ENCODE results near the gene OR4X1. TPM values are rescaled to one million over a fixed set of nuclear protein-coding genes. Genes with fewer than 3 reads are reported as not detected.

The OR4X1 gene
- total and polyA plus RNA-seq, 2 of the 8 experiments (the other 6 are each of a cell fraction or from before 2014, with no cell fraction given), result not detected

DNA sequence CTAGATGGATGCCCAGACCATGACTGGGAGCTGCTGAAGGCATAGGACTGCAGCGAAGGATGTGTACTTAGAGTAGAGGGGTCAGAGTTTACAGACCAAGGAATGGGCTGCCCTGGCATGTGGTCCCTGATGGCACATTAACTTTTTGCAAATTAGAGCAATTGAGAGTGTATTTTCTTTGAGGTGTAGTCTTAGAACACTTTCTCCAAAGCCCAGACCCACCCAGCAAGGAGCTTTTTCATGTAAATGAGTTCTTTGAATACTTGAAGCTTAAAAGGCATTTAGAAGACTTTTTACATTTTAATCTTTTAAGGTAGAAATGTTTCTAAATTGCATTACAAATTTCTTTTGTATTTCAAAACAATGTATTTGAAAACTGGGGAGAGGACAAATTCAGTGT is 8.9 kb downstream of the OR4X1 start (continued):
- TF ChIP-seq, protein P1, sequence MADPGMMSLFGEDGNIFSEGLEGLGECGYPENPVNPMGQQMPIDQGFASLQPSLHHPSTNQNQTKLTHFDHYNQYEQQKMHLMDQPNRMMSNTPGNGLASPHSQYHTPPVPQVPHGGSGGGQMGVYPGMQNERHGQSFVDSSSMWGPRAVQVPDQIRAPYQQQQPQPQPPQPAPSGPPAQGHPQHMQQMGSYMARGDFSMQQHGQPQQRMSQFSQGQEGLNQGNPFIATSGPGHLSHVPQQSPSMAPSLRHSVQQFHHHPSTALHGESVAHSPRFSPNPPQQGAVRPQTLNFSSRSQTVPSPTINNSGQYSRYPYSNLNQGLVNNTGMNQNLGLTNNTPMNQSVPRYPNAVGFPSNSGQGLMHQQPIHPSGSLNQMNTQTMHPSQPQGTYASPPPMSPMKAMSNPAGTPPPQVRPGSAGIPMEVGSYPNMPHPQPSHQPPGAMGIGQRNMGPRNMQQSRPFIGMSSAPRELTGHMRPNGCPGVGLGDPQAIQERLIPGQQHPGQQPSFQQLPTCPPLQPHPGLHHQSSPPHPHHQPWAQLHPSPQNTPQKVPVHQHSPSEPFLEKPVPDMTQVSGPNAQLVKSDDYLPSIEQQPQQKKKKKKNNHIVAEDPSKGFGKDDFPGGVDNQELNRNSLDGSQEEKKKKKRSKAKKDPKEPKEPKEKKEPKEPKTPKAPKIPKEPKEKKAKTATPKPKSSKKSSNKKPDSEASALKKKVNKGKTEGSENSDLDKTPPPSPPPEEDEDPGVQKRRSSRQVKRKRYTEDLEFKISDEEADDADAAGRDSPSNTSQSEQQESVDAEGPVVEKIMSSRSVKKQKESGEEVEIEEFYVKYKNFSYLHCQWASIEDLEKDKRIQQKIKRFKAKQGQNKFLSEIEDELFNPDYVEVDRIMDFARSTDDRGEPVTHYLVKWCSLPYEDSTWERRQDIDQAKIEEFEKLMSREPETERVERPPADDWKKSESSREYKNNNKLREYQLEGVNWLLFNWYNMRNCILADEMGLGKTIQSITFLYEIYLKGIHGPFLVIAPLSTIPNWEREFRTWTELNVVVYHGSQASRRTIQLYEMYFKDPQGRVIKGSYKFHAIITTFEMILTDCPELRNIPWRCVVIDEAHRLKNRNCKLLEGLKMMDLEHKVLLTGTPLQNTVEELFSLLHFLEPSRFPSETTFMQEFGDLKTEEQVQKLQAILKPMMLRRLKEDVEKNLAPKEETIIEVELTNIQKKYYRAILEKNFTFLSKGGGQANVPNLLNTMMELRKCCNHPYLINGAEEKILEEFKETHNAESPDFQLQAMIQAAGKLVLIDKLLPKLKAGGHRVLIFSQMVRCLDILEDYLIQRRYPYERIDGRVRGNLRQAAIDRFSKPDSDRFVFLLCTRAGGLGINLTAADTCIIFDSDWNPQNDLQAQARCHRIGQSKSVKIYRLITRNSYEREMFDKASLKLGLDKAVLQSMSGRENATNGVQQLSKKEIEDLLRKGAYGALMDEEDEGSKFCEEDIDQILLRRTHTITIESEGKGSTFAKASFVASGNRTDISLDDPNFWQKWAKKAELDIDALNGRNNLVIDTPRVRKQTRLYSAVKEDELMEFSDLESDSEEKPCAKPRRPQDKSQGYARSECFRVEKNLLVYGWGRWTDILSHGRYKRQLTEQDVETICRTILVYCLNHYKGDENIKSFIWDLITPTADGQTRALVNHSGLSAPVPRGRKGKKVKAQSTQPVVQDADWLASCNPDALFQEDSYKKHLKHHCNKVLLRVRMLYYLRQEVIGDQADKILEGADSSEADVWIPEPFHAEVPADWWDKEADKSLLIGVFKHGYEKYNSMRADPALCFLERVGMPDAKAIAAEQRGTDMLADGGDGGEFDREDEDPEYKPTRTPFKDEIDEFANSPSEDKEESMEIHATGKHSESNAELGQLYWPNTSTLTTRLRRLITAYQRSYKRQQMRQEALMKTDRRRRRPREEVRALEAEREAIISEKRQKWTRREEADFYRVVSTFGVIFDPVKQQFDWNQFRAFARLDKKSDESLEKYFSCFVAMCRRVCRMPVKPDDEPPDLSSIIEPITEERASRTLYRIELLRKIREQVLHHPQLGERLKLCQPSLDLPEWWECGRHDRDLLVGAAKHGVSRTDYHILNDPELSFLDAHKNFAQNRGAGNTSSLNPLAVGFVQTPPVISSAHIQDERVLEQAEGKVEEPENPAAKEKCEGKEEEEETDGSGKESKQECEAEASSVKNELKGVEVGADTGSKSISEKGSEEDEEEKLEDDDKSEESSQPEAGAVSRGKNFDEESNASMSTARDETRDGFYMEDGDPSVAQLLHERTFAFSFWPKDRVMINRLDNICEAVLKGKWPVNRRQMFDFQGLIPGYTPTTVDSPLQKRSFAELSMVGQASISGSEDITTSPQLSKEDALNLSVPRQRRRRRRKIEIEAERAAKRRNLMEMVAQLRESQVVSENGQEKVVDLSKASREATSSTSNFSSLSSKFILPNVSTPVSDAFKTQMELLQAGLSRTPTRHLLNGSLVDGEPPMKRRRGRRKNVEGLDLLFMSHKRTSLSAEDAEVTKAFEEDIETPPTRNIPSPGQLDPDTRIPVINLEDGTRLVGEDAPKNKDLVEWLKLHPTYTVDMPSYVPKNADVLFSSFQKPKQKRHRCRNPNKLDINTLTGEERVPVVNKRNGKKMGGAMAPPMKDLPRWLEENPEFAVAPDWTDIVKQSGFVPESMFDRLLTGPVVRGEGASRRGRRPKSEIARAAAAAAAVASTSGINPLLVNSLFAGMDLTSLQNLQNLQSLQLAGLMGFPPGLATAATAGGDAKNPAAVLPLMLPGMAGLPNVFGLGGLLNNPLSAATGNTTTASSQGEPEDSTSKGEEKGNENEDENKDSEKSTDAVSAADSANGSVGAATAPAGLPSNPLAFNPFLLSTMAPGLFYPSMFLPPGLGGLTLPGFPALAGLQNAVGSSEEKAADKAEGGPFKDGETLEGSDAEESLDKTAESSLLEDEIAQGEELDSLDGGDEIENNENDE (IDR thresholded peaks at IDR 0.05; ENCODE audit: insufficient replicate concordance, low read length), result no peak
- TF ChIP-seq SIN3A (conservative IDR thresholded peaks at IDR 0.05 in 1 of 2, IDR thresholded peaks at IDR 0.05 in 1 of 2; ENCODE audit: low read depth in 1 of 2, low read length in 2 of 2), result no peak
- no peak for TF ChIP-seq EP300 (IDR thresholded peaks at IDR 0.05; ENCODE audit: borderline replicate concordance in 1 of 2, low read depth in 2 of 2, low read length in 2 of 2)
- TF ChIP-seq BACH1 (IDR thresholded peaks at IDR 0.05; ENCODE audit: low read length), result no peak
- no peak for TF ChIP-seq TEAD4 (IDR thresholded peaks at IDR 0.05; ENCODE audit: low read depth, low read length)
- no peak for TF ChIP-seq RFX5 (IDR thresholded peaks at IDR 0.05; ENCODE audit: borderline replicate concordance, low read depth, low read length)
- no peak for TF ChIP-seq CBX8 (IDR thresholded peaks at IDR 0.05; ENCODE audit: borderline replicate concordance, low read depth, low read length)
- TF ChIP-seq SIRT6 (IDR thresholded peaks at IDR 0.05; ENCODE audit: low read length), result no peak
- TF ChIP-seq JUND (IDR thresholded peaks at IDR 0.05; ENCODE audit: low read length), result no peak
- TF ChIP-seq FOSL1 (IDR thresholded peaks at IDR 0.05; ENCODE audit: insufficient read depth, low read depth, low read length), result no peak
